ENCODE measurements around the gene LZTR1.

- TF ChIP-seq EZH2 (IDR thresholded peaks at IDR 0.05): no peak
- no peak for TF ChIP-seq CTCF (IDR thresholded peaks at IDR 0.05)
Observed at GRCh38 chr22:20979940-20980453, 2.1 kb upstream of the LZTR1 start.
